Mesenchymal stem cell (in vitro differentiated cells and primary cell): Measurements from ENCODE around the gene GNLY.
"Not testable (repeated sequence)": the region's sequence is repeated elsewhere in the genome, so short reads cannot be mapped to it uniquely, and the experiment has no call there.

ENCODE experiments used
- DNase-seq: peaks from one replicate; pipeline ENCODE4 v3.0.0-alpha.2; 2013
- H2AFZ ChIP-seq: one replicate; pipeline ENCODE4 v1.6.1; 2013; ENCODE audit warnings: low read depth, mild to moderate bottlenecking, control low read depth, inconsistent platforms, low read length, moderate library complexity
- H2AK5ac ChIP-seq: 2 replicates; pipeline ENCODE4 v1.6.1; 2013; ENCODE audit warnings: low read length, moderate library complexity, mild to moderate bottlenecking, inconsistent platforms; ENCODE audit not compliant: severe bottlenecking
- H2BK120ac ChIP-seq: one replicate; pipeline ENCODE4 v1.6.1; 2013; ENCODE audit warnings: low read depth, mild to moderate bottlenecking, inconsistent platforms, low read length, moderate library complexity
- H2BK12ac ChIP-seq, 2 experiments: one replicate each; pipeline ENCODE4 v1.6.1; 2013; ENCODE audit warnings: inconsistent platforms in 2 of 2, low read length in 2 of 2, mild to moderate bottlenecking in 2 of 2, moderate library complexity in 2 of 2, control low read depth in 1 of 2
- H2BK15ac ChIP-seq: one replicate; pipeline ENCODE4 v1.6.1; 2013; ENCODE audit warnings: mild to moderate bottlenecking, low read depth, inconsistent platforms; ENCODE audit not compliant: poor library complexity, severe bottlenecking
- H2BK5ac ChIP-seq: 2 replicates; pipeline ENCODE4 v1.6.1; 2013; ENCODE audit warnings: low read depth, mild to moderate bottlenecking, low read length, control low read depth, inconsistent platforms; ENCODE audit not compliant: poor library complexity, severe bottlenecking
- H3K14ac ChIP-seq, 2 experiments: one replicate each; pipeline ENCODE4 v1.6.1; 2013; ENCODE audit warnings: inconsistent platforms in 2 of 2, low read length in 2 of 2, control low read depth in 1 of 2, mild to moderate bottlenecking in 1 of 2, moderate library complexity in 1 of 2
- H3K18ac ChIP-seq, 2 experiments: one replicate each; pipeline ENCODE4 v1.6.1; 2013; ENCODE audit warnings: inconsistent platforms in 2 of 2, low read length in 2 of 2, control low read depth in 1 of 2, low read depth in 1 of 2, mild to moderate bottlenecking in 1 of 2
- H3K23ac ChIP-seq, 2 experiments: one replicate each; pipeline ENCODE4 v1.6.1; 2013; ENCODE audit warnings: inconsistent platforms in 2 of 2, low read length in 2 of 2, mild to moderate bottlenecking in 2 of 2, moderate library complexity in 2 of 2, control low read depth in 1 of 2
- H3K27ac ChIP-seq: 2 replicates; pipeline ENCODE4 v1.5.1; 2013; ENCODE audit warnings: mild to moderate bottlenecking, moderate library complexity, low read length, control low read depth, inconsistent platforms; ENCODE audit not compliant: poor library complexity, severe bottlenecking
- H3K27me3 ChIP-seq, 2 experiments: 2 replicates each; pipeline versions ENCODE4 v1.6.1 to v1.7.0; 2013; ENCODE audit warnings: low read length in 2 of 2, mild to moderate bottlenecking in 2 of 2, moderate library complexity in 2 of 2, control low read depth in 1 of 2, inconsistent platforms in 1 of 2; ENCODE audit not compliant: control insufficient read depth in 1 of 2, insufficient read depth in 1 of 2
- H3K36me3 ChIP-seq, 2 experiments: 2 replicates each; pipeline versions ENCODE4 v1.6.1 to v1.7.0; 2013; ENCODE audit warnings: low read length in 2 of 2, control low read depth in 1 of 2, inconsistent platforms in 1 of 2, low read depth in 1 of 2, mild to moderate bottlenecking in 1 of 2; ENCODE audit not compliant: insufficient read depth in 2 of 2, control insufficient read depth in 1 of 2
- H3K4ac ChIP-seq, 2 experiments: one replicate each; pipeline ENCODE4 v1.6.1; 2013; ENCODE audit warnings: inconsistent platforms in 2 of 2, low read length in 2 of 2, mild to moderate bottlenecking in 2 of 2, moderate library complexity in 2 of 2, control low read depth in 1 of 2, low read depth in 1 of 2
- H3K4me1 ChIP-seq: 2 replicates; pipeline ENCODE4 v1.6.1; 2013; ENCODE audit warnings: low read depth, low read length, control low read depth; ENCODE audit not compliant: control insufficient read depth, insufficient read depth
- H3K4me2 ChIP-seq: 2 replicates; pipeline ENCODE4 v1.6.1; 2013; ENCODE audit warnings: low read length, mild to moderate bottlenecking, inconsistent platforms; ENCODE audit not compliant: poor library complexity, severe bottlenecking
- H3K4me3 ChIP-seq, 2 experiments: 2 replicates each; pipeline versions ENCODE4 v1.5.1 to v1.7.0; 2013; ENCODE audit warnings: low read length in 2 of 2, mild to moderate bottlenecking in 2 of 2, control low read depth in 1 of 2, low read depth in 1 of 2; ENCODE audit not compliant: insufficient read depth in 1 of 2
- H3K79me1 ChIP-seq: replicated peaks from 2 replicates; pipeline ENCODE4 v1.6.1; 2013; ENCODE audit warnings: mild to moderate bottlenecking, control low read depth, low read length, inconsistent platforms; ENCODE audit not compliant: poor library complexity, severe bottlenecking
- H3K9ac ChIP-seq: 2 replicates; pipeline ENCODE4 v1.7.0; 2013; ENCODE audit warnings: mild to moderate bottlenecking, low read length, moderate library complexity
- H3K9me3 ChIP-seq: 2 replicates; pipeline ENCODE4 v1.7.0; 2013; ENCODE audit warnings: mild to moderate bottlenecking, low read length; ENCODE audit not compliant: control insufficient read depth
- H4K8ac ChIP-seq: one replicate; pipeline ENCODE4 v1.6.1; 2013; ENCODE audit warnings: inconsistent platforms, mild to moderate bottlenecking, low read length, moderate library complexity
- H4K91ac ChIP-seq: one replicate; pipeline ENCODE4 v1.6.1; 2013; ENCODE audit warnings: mild to moderate bottlenecking, low read length, inconsistent platforms
- WGBS: methylation state at CpG from one replicate; pipeline ENCODE4 v1.1.7; 2013; ENCODE audit warnings: mixed read lengths; 5-methylcytosine and 5-hydroxymethylcytosine counted together

Gene GNLY

GRCh38 chr2:85657399-85657798 lies 36.8 kb upstream of the GNLY start:
- H2BK15ac ChIP-seq, H3K23ac ChIP-seq, H2BK12ac ChIP-seq, H4K8ac ChIP-seq, H3K27me3 ChIP-seq, H3K4ac ChIP-seq, H3K4me3 ChIP-seq, H2BK5ac ChIP-seq, H2AFZ ChIP-seq, H3K9me3 ChIP-seq, H4K91ac ChIP-seq, H3K27ac ChIP-seq, H3K14ac ChIP-seq, DNase-seq, H2AK5ac ChIP-seq, H3K18ac ChIP-seq, H3K79me1 ChIP-seq, H3K4me2 ChIP-seq, H3K9ac ChIP-seq, H2BK120ac ChIP-seq: not testable (repeated sequence)
- peaks cover 14 to 19% of the 10 kb centered on the region in 2 experiments for H3K36me3 ChIP-seq
- 96% methylated on average over 4 of the region's 4 CpGs for WGBS
- H3K4me1 ChIP-seq: peaks cover 17% of the 10 kb centered on the region

- Histone ChIP-seq H2BK12ac (no peak overlapping the region), H2BK15ac (no peak overlapping the region), H2AFZ (no peak overlapping the region), H3K36me3 (peaks cover 9 to 11% of the 10 kb centered on the region in 2 experiments), H3K9me3 (no peaks in the 10 kb centered on the region), H3K4me3 (no peak overlapping the region), H4K8ac (no peak overlapping the region), H2AK5ac (no peak overlapping the region), H3K4me1 (peaks cover 26% of the 10 kb centered on the region), H3K4me2 (no peak overlapping the region), H3K14ac (no peak overlapping the region), H2BK5ac (no peak overlapping the region), H3K79me1 (peaks cover 4% of the 10 kb centered on the region), H3K27ac (no peak overlapping the region), H3K27me3 (no peaks in the 10 kb centered on the region), H4K91ac (no peak overlapping the region), H2BK120ac (no peak overlapping the region), H3K18ac (no peak overlapping the region), H3K4ac (no peak overlapping the region), H3K23ac (peak overlapping the region in 1 of 2 experiments; percentile 56), H3K9ac (no peak overlapping the region)
- 91% methylated on average over 8 of the region's 13 CpGs for WGBS
- DNase-seq: no peak
Measured at GRCh38 chr2:85659324-85659981, 34.7 kb upstream of the GNLY start.

- H2AK5ac ChIP-seq, H3K14ac ChIP-seq, H3K4me2 ChIP-seq, H3K18ac ChIP-seq, H4K8ac ChIP-seq, H2BK12ac ChIP-seq, H3K23ac ChIP-seq, H3K27ac ChIP-seq, H2BK15ac ChIP-seq, H3K27me3 ChIP-seq, H2BK120ac ChIP-seq, DNase-seq, H3K9ac ChIP-seq, H3K4ac ChIP-seq, H3K4me3 ChIP-seq, H4K91ac ChIP-seq, H3K9me3 ChIP-seq, H2AFZ ChIP-seq, H3K79me1 ChIP-seq, H2BK5ac ChIP-seq: not testable (repeated sequence)
- peaks cover 9 to 11% of the 10 kb centered on the region in 2 experiments for H3K36me3 ChIP-seq
- 97% methylated on average over 10 of the region's 11 CpGs for WGBS
- peaks cover 25% of the 10 kb centered on the region for H3K4me1 ChIP-seq
Measured at GRCh38 chr2:85660301-85660700, 33.9 kb upstream of the GNLY start.

DNA sequence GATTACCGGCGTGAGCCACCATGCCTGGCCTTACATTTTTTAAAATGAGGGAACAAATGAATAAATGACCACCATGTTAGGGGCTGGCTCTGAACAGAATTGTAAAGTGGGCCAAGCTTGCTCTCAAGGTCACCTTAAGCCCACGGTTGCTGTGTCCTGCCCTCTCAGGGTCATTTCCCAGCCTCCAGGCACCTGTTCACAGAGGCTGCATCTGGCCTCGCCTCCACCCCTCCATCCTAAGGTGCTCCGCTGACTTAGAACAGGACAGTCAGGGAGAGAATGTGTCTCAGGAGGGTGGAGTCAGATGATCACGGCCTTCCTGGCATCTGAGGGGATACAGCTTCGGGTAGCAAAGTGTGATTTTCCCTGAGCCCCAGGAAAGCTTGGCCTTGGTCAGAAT lies 33.4 kb upstream of the GNLY start:
- H3K9ac ChIP-seq: no peak overlapping the region
- no peak overlapping the region for H2BK120ac ChIP-seq
- no peak overlapping the region for H3K14ac ChIP-seq
- H3K23ac ChIP-seq: no peak overlapping the region
- no peak overlapping the region for H2BK12ac ChIP-seq
- H4K8ac ChIP-seq: no peak overlapping the region
- WGBS: 89% methylated on average over 7 of the region's 7 CpGs
- H3K9me3 ChIP-seq: no peaks in the 10 kb centered on the region
- H2AFZ ChIP-seq: no peak overlapping the region
- H2BK5ac ChIP-seq: no peak overlapping the region
- no peak overlapping the region for H2AK5ac ChIP-seq
- H3K27ac ChIP-seq: no peak overlapping the region
- peaks cover 4% of the 10 kb centered on the region for H3K79me1 ChIP-seq
- H3K4me2 ChIP-seq: no peak overlapping the region
- H3K4ac ChIP-seq: no peak overlapping the region
- H3K27me3 ChIP-seq: no peaks in the 10 kb centered on the region
- H3K4me1 ChIP-seq: peaks cover 23% of the 10 kb centered on the region
- H3K18ac ChIP-seq: no peak overlapping the region
- no peak overlapping the region for H4K91ac ChIP-seq
- no peak for DNase-seq
- H2BK15ac ChIP-seq: no peak overlapping the region
- no peak overlapping the region for H3K4me3 ChIP-seq
- peaks cover 9 to 11% of the 10 kb centered on the region in 2 experiments for H3K36me3 ChIP-seq
